DOHH2 (cell line): Measurements from ENCODE around the gene VAPA.

ENCODE experiments used
- H3F3A ChIP-seq: fragments of 200-600 bp; sonication (generic), shearing (Covaris generic); 2 replicates; pipeline ENCODE4 v1.6.0; 2016; ENCODE audit warnings: antibody characterized with exemption, mild to moderate bottlenecking; ENCODE audit not compliant: control insufficient read depth, insufficient read depth
- H3K27ac ChIP-seq: fragments of 200-600 bp; sonication (generic); 2 replicates; pipeline ENCODE4 v1.5.1; 2014; ENCODE audit warnings: low read depth, mild to moderate bottlenecking, low read length, moderate library complexity
- H3K27me3 ChIP-seq: fragments of 200-600 bp; sonication (generic); 2 replicates; pipeline ENCODE4 v1.6.1; 2014; ENCODE audit warnings: mild to moderate bottlenecking, low read length, mixed read lengths; ENCODE audit not compliant: control insufficient read depth
- H3K36me3 ChIP-seq: fragments of 200-600 bp; sonication (generic); 2 replicates; pipeline ENCODE4 v1.6.1; 2014; ENCODE audit warnings: mild to moderate bottlenecking, low read length, moderate library complexity, mixed read lengths; ENCODE audit not compliant: control insufficient read depth
- H3K4me1 ChIP-seq: fragments of 200-600 bp; sonication (generic); 2 replicates; pipeline ENCODE4 v1.6.1; 2014; ENCODE audit warnings: mild to moderate bottlenecking, low read length, mixed read lengths; ENCODE audit not compliant: control insufficient read depth
- H3K4me2 ChIP-seq: fragments of 200-600 bp; sonication (generic); 2 replicates; pipeline ENCODE4 v1.6.0; 2014; ENCODE audit warnings: mild to moderate bottlenecking, low read length, moderate library complexity
- H3K4me3 ChIP-seq: fragments of 200-600 bp; sonication (generic); 2 replicates; pipeline ENCODE4 v1.5.1; 2014; ENCODE audit warnings: mild to moderate bottlenecking, low read length, mixed read lengths
- H3K79me2 ChIP-seq: fragments of 200-600 bp; sonication (generic); 2 replicates; pipeline ENCODE4 v1.6.1; 2014; ENCODE audit warnings: mild to moderate bottlenecking, low read length, mixed read lengths; ENCODE audit not compliant: control insufficient read depth
- H3K9me2 ChIP-seq: fragments of 200-600 bp; sonication (generic); replicated peaks from 2 replicates; pipeline ENCODE4 v1.6.1; 2014; ENCODE audit warnings: mild to moderate bottlenecking, low read length, mixed read lengths; ENCODE audit not compliant: control insufficient read depth
- H3K9me3 ChIP-seq: fragments of 200-600 bp; sonication (generic); 2 replicates; pipeline ENCODE4 v1.6.1; 2014; ENCODE audit warnings: antibody characterized with exemption, low read length, mixed read lengths; ENCODE audit not compliant: control insufficient read depth, insufficient read depth
- H4K20me1 ChIP-seq: fragments of 200-600 bp; sonication (generic); 2 replicates; pipeline ENCODE4 v1.6.0; 2014; ENCODE audit warnings: low read depth, mild to moderate bottlenecking, antibody characterized with exemption, low read length, moderate library complexity; ENCODE audit not compliant: control insufficient read depth, insufficient read depth
- EZH2phosphoT487 ChIP-seq: fragments of 200-600 bp; sonication (generic); IDR thresholded peaks from 2 replicates; pipeline ENCODE4 v1.6.1; 2017; ENCODE audit warnings: borderline replicate concordance, mild to moderate bottlenecking, antibody characterized with exemption, low read length, moderate library complexity, mixed read lengths
- TF ChIP-seq, protein P1 (sequence below): fragments of 200-600 bp; sonication (generic); IDR thresholded peaks from one replicate; pipeline ENCODE4 v1.5.1; 2014; ENCODE audit warnings: antibody characterized with exemption, mild to moderate bottlenecking, low read depth, low read length; ENCODE audit not compliant: poor library complexity, severe bottlenecking

VAPA gene

DNA sequence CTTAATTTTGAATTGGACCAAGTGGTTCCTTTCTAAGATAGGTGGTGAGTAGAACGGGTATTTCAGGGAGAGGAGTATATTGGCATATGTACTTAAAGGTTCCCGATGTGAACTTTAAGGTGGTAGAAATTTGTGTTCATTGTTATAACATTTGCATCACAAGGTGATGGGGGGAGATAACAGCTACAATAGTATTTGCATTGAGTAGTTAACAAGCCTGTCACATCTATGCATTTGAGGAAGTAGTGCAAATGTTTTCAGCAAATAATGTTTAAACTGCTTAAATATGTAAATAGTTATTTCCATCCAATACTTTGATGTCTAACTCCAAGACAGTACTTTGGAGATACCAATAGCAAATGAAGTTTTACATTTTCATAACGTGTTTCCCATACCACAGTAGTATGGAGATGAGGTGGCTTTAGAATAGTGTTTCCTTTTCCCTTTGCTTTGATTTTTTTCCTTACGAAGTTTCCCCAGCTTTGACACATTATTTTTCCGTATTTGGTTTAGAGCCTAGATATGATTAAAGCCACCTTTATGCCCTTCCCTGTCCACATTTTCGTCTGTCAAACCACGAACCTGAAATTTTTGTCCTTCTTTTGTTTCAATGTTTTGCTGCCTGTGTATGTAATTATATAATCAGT lies 46.6 kb downstream of the VAPA start:
- no peak overlapping the region for H3K27ac ChIP-seq
- no peaks in the 10 kb centered on the region for H4K20me1 ChIP-seq
- no peak overlapping the region for H3K4me2 ChIP-seq
- H3K4me1 ChIP-seq, result no peaks in the 10 kb centered on the region; the same call in none of the 2 replicates
- no peaks in the 10 kb centered on the region for H3K27me3 ChIP-seq
- H3K9me3 ChIP-seq, result no peaks in the 10 kb centered on the region
- no peaks in the 10 kb centered on the region for H3K9me2 ChIP-seq
- no peaks in the 10 kb centered on the region for H3K79me2 ChIP-seq
- peaks cover 4% of the 10 kb centered on the region for H3K36me3 ChIP-seq
- peaks cover 10% of the 10 kb centered on the region; the same call in 1 of the 2 replicates for H3F3A ChIP-seq
- TF ChIP-seq EZH2phosphoT487, result no peak
- TF ChIP-seq, protein P1, sequence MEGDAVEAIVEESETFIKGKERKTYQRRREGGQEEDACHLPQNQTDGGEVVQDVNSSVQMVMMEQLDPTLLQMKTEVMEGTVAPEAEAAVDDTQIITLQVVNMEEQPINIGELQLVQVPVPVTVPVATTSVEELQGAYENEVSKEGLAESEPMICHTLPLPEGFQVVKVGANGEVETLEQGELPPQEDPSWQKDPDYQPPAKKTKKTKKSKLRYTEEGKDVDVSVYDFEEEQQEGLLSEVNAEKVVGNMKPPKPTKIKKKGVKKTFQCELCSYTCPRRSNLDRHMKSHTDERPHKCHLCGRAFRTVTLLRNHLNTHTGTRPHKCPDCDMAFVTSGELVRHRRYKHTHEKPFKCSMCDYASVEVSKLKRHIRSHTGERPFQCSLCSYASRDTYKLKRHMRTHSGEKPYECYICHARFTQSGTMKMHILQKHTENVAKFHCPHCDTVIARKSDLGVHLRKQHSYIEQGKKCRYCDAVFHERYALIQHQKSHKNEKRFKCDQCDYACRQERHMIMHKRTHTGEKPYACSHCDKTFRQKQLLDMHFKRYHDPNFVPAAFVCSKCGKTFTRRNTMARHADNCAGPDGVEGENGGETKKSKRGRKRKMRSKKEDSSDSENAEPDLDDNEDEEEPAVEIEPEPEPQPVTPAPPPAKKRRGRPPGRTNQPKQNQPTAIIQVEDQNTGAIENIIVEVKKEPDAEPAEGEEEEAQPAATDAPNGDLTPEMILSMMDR, result no peak
- H3K4me3 ChIP-seq, result no peak overlapping the region

DNA sequence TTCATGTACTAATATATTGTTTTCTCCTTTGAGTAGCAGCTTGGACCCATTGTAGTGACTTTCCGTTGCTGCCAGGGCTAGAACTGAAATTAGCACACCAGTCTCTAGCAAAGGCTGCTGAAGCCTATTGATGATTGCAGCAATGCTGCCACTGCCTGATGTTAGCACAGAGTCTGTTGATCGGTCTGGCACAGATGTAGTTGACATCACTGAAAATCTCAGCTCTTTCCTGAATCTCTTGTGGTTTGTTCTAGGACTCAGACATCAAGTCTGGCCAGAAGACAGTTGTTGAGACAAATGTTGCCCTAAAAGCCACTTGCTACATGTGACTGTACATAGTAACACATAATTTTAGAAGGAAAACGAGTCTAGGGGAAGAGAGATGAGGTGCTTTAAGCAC lies 47.2 kb downstream of the VAPA start:
- no peak overlapping the region for H3K4me2 ChIP-seq
- H3K79me2 ChIP-seq, result no peaks in the 10 kb centered on the region
- no peaks in the 10 kb centered on the region for H3K9me2 ChIP-seq
- H4K20me1 ChIP-seq, result no peaks in the 10 kb centered on the region
- H3K9me3 ChIP-seq, result no peaks in the 10 kb centered on the region
- TF ChIP-seq, protein P1, result no peak
- TF ChIP-seq EZH2phosphoT487, result no peak
- H3K36me3 ChIP-seq, result no peaks in the 10 kb centered on the region
- H3K27ac ChIP-seq, result no peak overlapping the region
- no peaks in the 10 kb centered on the region for H3K27me3 ChIP-seq
- no peak overlapping the region for H3K4me3 ChIP-seq
- H3K4me1 ChIP-seq, result peaks cover 7% of the 10 kb centered on the region
- H3F3A ChIP-seq, result peaks cover 10% of the 10 kb centered on the region; the same call in 1 of the 2 replicates

DNA sequence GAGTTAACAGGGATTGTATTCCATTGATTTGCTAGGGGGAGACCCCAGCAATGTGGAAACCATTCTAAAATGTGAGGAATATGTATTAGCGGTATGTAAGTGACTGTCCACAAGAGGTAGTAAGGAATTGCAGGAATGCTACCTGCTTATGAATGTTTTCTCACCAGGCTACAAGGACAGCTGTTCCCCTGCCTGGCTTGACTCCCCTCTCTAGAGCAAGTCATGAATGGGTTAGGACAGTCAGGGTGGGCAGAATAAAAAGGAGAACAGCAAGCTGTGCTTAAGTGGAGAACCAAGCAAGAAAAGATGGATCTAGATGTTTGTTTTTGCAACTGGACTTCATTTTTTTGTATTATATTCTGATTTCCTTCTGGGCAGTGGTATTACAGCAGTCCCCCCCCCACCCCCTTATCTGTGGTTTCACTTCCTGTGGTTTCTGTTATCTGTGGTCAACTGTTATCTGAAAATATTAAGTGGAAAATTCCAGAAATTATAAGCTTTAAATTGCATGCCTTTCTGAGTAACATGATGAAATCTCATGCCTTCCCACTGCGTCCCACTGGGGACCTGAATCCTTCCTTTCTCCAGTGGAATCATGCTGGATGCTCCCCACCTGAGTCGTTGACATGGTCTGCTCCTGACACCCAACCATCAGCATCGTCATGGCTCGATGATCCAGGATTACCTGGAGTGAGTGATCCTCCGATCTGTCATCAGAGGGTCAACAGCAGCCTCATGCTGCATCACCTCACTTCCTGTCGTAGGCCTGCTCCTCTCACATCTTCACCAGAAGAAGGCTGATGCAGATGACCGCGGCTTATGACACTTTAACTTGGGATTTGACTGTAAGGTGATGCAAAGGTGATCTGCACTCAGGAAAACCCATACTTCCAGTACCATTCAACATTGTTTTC lies 52.2 kb downstream of the VAPA start:
- Histone ChIP-seq H3F3A (no peaks in the 10 kb centered on the region), H4K20me1 (no peaks in the 10 kb centered on the region), H3K27ac (no peak overlapping the region), H3K36me3 (no peaks in the 10 kb centered on the region), H3K4me1 (peaks cover 12% of the 10 kb centered on the region), H3K9me3 (no peaks in the 10 kb centered on the region), H3K4me2 (peak overlapping the region; percentile 4; the same call in 1 of the 2 replicates), H3K4me3 (no peak overlapping the region), H3K79me2 (no peaks in the 10 kb centered on the region), H3K9me2 (no peaks in the 10 kb centered on the region), H3K27me3 (no peaks in the 10 kb centered on the region)
- TF ChIP-seq, protein P1, result no peak
- no peak for TF ChIP-seq EZH2phosphoT487
